NCI-H1105 treated with DMSO at 0.1 percent for 48 hours (cell line): ENCODE data around the gene TBC1D22A.

Experiments
- DNase-seq: peaks from one replicate; lab custom pipeline; 2025; lab: John Stamatoyannopoulos, UW

TBC1D22A gene

GRCh38 chr22:47060718-47061117 is 298.3 kb downstream of the TBC1D22A start:
- no peak for DNase-seq

- DNase-seq = no peak
Observed at GRCh38 chr22:47061226-47061625, 298.8 kb downstream of the TBC1D22A start.

- DNase-seq = no peak
Observed at GRCh38 chr22:47062126-47062525, 299.7 kb downstream of the TBC1D22A start.

GRCh38 chr22:47063071-47063509 is 300.6 kb downstream of the TBC1D22A start:
- DNase-seq = no peak

GRCh38 chr22:47063606-47064005 is 301.2 kb downstream of the TBC1D22A start:
- DNase-seq = no peak

GRCh38 chr22:47064016-47064415 is 301.6 kb downstream of the TBC1D22A start:
- no peak for DNase-seq

GRCh38 chr22:47064416-47064815 is 302.0 kb downstream of the TBC1D22A start:
- no peak for DNase-seq

- no peak for DNase-seq
Observed at GRCh38 chr22:47065756-47066615, 303.5 kb downstream of the TBC1D22A start.

GRCh38 chr22:47066616-47066905 is 304.1 kb downstream of the TBC1D22A start:
- no peak for DNase-seq

GRCh38 chr22:47067321-47067890 is 305.0 kb downstream of the TBC1D22A start:
- DNase-seq = no peak

GRCh38 chr22:47067911-47068625 is 305.6 kb downstream of the TBC1D22A start:
- DNase-seq = no peak

GRCh38 chr22:47068626-47068996 is 306.2 kb downstream of the TBC1D22A start:
- no peak for DNase-seq

- no peak for DNase-seq
Observed at GRCh38 chr22:47069270-47069669, 306.8 kb downstream of the TBC1D22A start.

GRCh38 chr22:47071078-47071806 is 308.8 kb downstream of the TBC1D22A start:
- DNase-seq = no peak

- DNase-seq = no peak
Observed at GRCh38 chr22:47071807-47072641, 309.6 kb downstream of the TBC1D22A start.

- DNase-seq = no peak
Observed at GRCh38 chr22:47072642-47072967, 310.2 kb downstream of the TBC1D22A start.

- DNase-seq = no peak
Observed at GRCh38 chr22:47073075-47073474, 310.6 kb downstream of the TBC1D22A start.

- no peak for DNase-seq
Observed at GRCh38 chr22:47074105-47074504, 311.7 kb downstream of the TBC1D22A start.

GRCh38 chr22:47075568-47075967 is 313.1 kb downstream of the TBC1D22A start:
- DNase-seq = no peak

GRCh38 chr22:47076758-47077157 is 314.3 kb downstream of the TBC1D22A start:
- no peak for DNase-seq

GRCh38 chr22:47080100-47080499 is 317.6 kb downstream of the TBC1D22A start:
- DNase-seq = no peak

GRCh38 chr22:47082505-47082904 is 320.1 kb downstream of the TBC1D22A start:
- DNase-seq = no peak
